Common myeloid progenitor, CD34-positive (primary cell): Measurements from ENCODE around the gene RHOU.

Source experiments
- CTCF ChIA-PET: fragments of 350-600 bp; sonication (Branson Sonifier 250); formaldehyde crosslinking; loops from one replicate; lab custom pipeline; 2021; ENCODE audit warnings: antibody characterized with exemption; lab: Charles Lee
- POLR2A ChIA-PET: fragments of 350-600 bp; sonication (Branson Sonifier 250); formaldehyde crosslinking; loops from one replicate; lab custom pipeline; 2021; ENCODE audit warnings: antibody characterized with exemption; lab: Charles Lee
- DNase-seq, 3 donors: peaks; one replicate each; pipeline versions ENCODE4 v3.0.0 to v3.0.0-alpha.2; 2013
- H3K27ac ChIP-seq, 2 experiments: 1 replicate in 1 of 2; 2 replicates in 1 of 2; pipeline ENCODE4 v1.7.0; 2013; ENCODE audit warnings: inconsistent platforms in 2 of 2, low read length in 2 of 2, mild to moderate bottlenecking in 2 of 2, low read depth in 1 of 2, moderate library complexity in 1 of 2; ENCODE audit not compliant: severe bottlenecking in 2 of 2, insufficient read depth in 1 of 2, poor library complexity in 1 of 2
- H3K27me3 ChIP-seq, 5 experiments: replicated peaks in 2 of 5; 1 replicate in 3 of 5; 2 replicates in 2 of 5; pipeline versions ENCODE4 v1.6.1 to v1.7.0; 2013; ENCODE audit warnings: low read length in 4 of 5, mild to moderate bottlenecking in 2 of 5, moderate library complexity in 2 of 5, inconsistent platforms in 1 of 5; ENCODE audit not compliant: insufficient read depth in 5 of 5, control insufficient read depth in 4 of 5
- H3K36me3 ChIP-seq, 4 experiments: 1 replicate in 2 of 4; 2 replicates in 2 of 4; pipeline versions ENCODE4 v1.6.1 to v1.7.0; 2013; ENCODE audit warnings: low read length in 3 of 4, control low read depth in 1 of 4, mild to moderate bottlenecking in 1 of 4; ENCODE audit not compliant: control insufficient read depth in 4 of 4, insufficient read depth in 4 of 4
- H3K4me1 ChIP-seq, 4 experiments: 1 replicate in 3 of 4; 2 replicates in 1 of 4; pipeline versions ENCODE4 v1.6.1 to v1.7.1; 2013; ENCODE audit warnings: low read length in 3 of 4, mild to moderate bottlenecking in 3 of 4, control low read depth in 1 of 4, inconsistent platforms in 1 of 4, moderate library complexity in 1 of 4; ENCODE audit not compliant: control insufficient read depth in 4 of 4, insufficient read depth in 4 of 4; ENCODE audit errors: control extremely low read depth in 1 of 4
- H3K4me3 ChIP-seq, 7 experiments: 1 replicate in 4 of 7; 2 replicates in 3 of 7; pipeline versions ENCODE4 v1.5.1 to v1.7.0; 2013; ENCODE audit warnings: mild to moderate bottlenecking in 7 of 7, low read length in 6 of 7, moderate library complexity in 6 of 7, inconsistent platforms in 2 of 7, low read depth in 2 of 7, control low read depth in 1 of 7; ENCODE audit not compliant: insufficient read depth in 4 of 7, control insufficient read depth in 1 of 7; ENCODE audit errors: extremely low read depth in 1 of 7
- H3K9me3 ChIP-seq, 5 experiments: 1 replicate in 4 of 5; 2 replicates in 1 of 5; pipeline versions ENCODE4 v1.6.1 to v1.7.1; 2013; ENCODE audit warnings: low read length in 4 of 5, mild to moderate bottlenecking in 2 of 5, inconsistent platforms in 1 of 5, low read depth in 1 of 5, moderate library complexity in 1 of 5; ENCODE audit not compliant: control insufficient read depth in 4 of 5, insufficient read depth in 2 of 5; ENCODE audit errors: control extremely low read depth in 1 of 5
- WGBS: methylation state at CpG from one replicate; pipeline ENCODE4 v1.1.5; 2013; ENCODE audit not compliant: insufficient coverage; 5-methylcytosine and 5-hydroxymethylcytosine counted together

The RHOU gene

GRCh38 chr1:228721407-228721806, 13.9 kb upstream of the RHOU start:
- Histone ChIP-seq H3K4me1 (no peaks in the 10 kb centered on the region), H3K9me3 (no peaks in the 10 kb centered on the region), H3K27ac (no peak overlapping the region), H3K4me3 (no peak overlapping the region), H3K36me3 (no peaks in the 10 kb centered on the region), H3K27me3 (peaks cover 0 to 4% (median 0%) of the 10 kb centered on the region in 5 experiments)
- WGBS: 98% methylated on average over 8 of the region's 10 CpGs
- no peak for DNase-seq
- ChIA-PET POLR2A (no interaction called here), CTCF (interaction anchor here (0.9 kb wide), 1 partner anchor 14 kb away, joined by 3 read pairs; the partner anchor contains the start of gene RHOU)

- Histone ChIP-seq H3K27me3 (peaks cover 0 to 4% (median 3%) of the 10 kb centered on the region in 5 experiments), H3K4me3 (no peak overlapping the region), H3K27ac (no peak overlapping the region), H3K36me3 (no peaks in the 10 kb centered on the region), H3K9me3 (no peaks in the 10 kb centered on the region), H3K4me1 (no peaks in the 10 kb centered on the region)
- no peak for DNase-seq
- ChIA-PET CTCF (interaction anchor here (1.9 kb wide), 1 partner anchor 11 kb away, joined by 6 read pairs; no protein-coding TSS in a partner anchor), POLR2A (no interaction called here)
- WGBS: 98% methylated on average over 6 of the region's 6 CpGs
Measured at GRCh38 chr1:228723287-228723686, 12.0 kb upstream of the RHOU start.

- H3K27ac ChIP-seq: no peak overlapping the region
- no peaks in the 10 kb centered on the region for H3K4me1 ChIP-seq
- peaks cover 0 to 4% (median 3%) of the 10 kb centered on the region in 5 experiments for H3K27me3 ChIP-seq
- ChIA-PET POLR2A (no interaction called here), CTCF (interaction anchor here (1.9 kb wide), 1 partner anchor 10 kb away, joined by 6 read pairs; no protein-coding TSS in a partner anchor)
- DNase-seq: no peak
- no peak overlapping the region for H3K4me3 ChIP-seq
- H3K9me3 ChIP-seq: no peaks in the 10 kb centered on the region
- 86% methylated on average over 3 of the region's 6 CpGs for WGBS
- no peaks in the 10 kb centered on the region for H3K36me3 ChIP-seq
Measured at GRCh38 chr1:228723921-228724320, 11.4 kb upstream of the RHOU start.

- Histone ChIP-seq H3K36me3 (no peaks in the 10 kb centered on the region), H3K27ac (no peak overlapping the region), H3K27me3 (peaks cover 0 to 5% (median 3%) of the 10 kb centered on the region in 5 experiments), H3K4me1 (no peaks in the 10 kb centered on the region), H3K4me3 (no peak overlapping the region), H3K9me3 (no peaks in the 10 kb centered on the region)
- 95% methylated on average over 3 of the region's 3 CpGs for WGBS
- POLR2A ChIA-PET: no interaction called here
- CTCF ChIA-PET: no interaction called here
- no peak for DNase-seq
Measured at GRCh38 chr1:228725178-228725577, 10.1 kb upstream of the RHOU start.

GRCh38 chr1:228727681-228728171, 7.6 kb upstream of the RHOU start:
- Histone ChIP-seq H3K36me3 (no peaks in the 10 kb centered on the region), H3K27me3 (peaks cover 0 to 7% (median 5%) of the 10 kb centered on the region in 5 experiments), H3K27ac (no peak overlapping the region), H3K9me3 (no peaks in the 10 kb centered on the region), H3K4me1 (no peaks in the 10 kb centered on the region), H3K4me3 (no peak overlapping the region)
- CTCF ChIA-PET: interaction anchor here (1.2 to 1.4 kb wide), 2 partner anchors 500 to 529 kb away, joined by 3 to 4 read pairs; no protein-coding TSS in a partner anchor
- POLR2A ChIA-PET: no interaction called here
- no peak for DNase-seq
- no CpG with 5 or more reads among the region's 1 CpG for WGBS

- ChIA-PET POLR2A (no interaction called here), CTCF (interaction anchor here (0.6 to 1.4 kb wide), 2 partner anchors 17 to 495 kb away, joined by 3 read pairs; no protein-coding TSS in a partner anchor)
- H3K36me3 ChIP-seq: no peaks in the 10 kb centered on the region
- H3K4me1 ChIP-seq: peaks cover 0 to 17% (median 16%) of the 10 kb centered on the region in 4 experiments
- DNase-seq: no peak
- no peaks in the 10 kb centered on the region for H3K9me3 ChIP-seq
- H3K27ac ChIP-seq: no peak overlapping the region
- no peak overlapping the region for H3K4me3 ChIP-seq
- WGBS: 94% methylated on average over 5 of the region's 8 CpGs
- peaks cover 0 to 17% (median 12%) of the 10 kb centered on the region in 5 experiments for H3K27me3 ChIP-seq
Measured at GRCh38 chr1:228732426-228732825, 2.9 kb upstream of the RHOU start.

GRCh38 chr1:228733576-228733975, 1.7 kb upstream of the RHOU start:
- CTCF ChIA-PET: interaction anchor here (0.9 to 2.2 kb wide), 3 partner anchors 10 to 521 kb away, joined by 3 to 12 read pairs (median 6); no protein-coding TSS in a partner anchor
- 100% methylated on average over 1 of the region's 4 CpGs for WGBS
- H3K27ac ChIP-seq: no peak overlapping the region
- H3K36me3 ChIP-seq: no peaks in the 10 kb centered on the region
- peaks cover 0 to 17% (median 10%) of the 10 kb centered on the region in 5 experiments for H3K27me3 ChIP-seq
- POLR2A ChIA-PET: no interaction called here
- no peaks in the 10 kb centered on the region for H3K9me3 ChIP-seq
- DNase-seq: no peak
- no peak overlapping the region for H3K4me3 ChIP-seq
- peaks cover 0 to 17% (median 16%) of the 10 kb centered on the region in 4 experiments for H3K4me1 ChIP-seq
